SIG-M5 treated with dmso at 0.1 percent for 504 hours (cell line): ENCODE results near the gene GFOD2.

ENCODE experiments used
- DNase-seq: peaks from one replicate; lab custom pipeline; 2025; ENCODE audit not compliant: unreplicated experiment; lab: John Stamatoyannopoulos, UW

Gene GFOD2

GRCh38 chr16:67660564-67661028 is 58.5 kb downstream of the GFOD2 start, which contains the start of gene PARD6A:
Gene PARD6A, plus strand, starts transcription at chr16:67660960. Its CDS starts 79 bp downstream, at chr16:67661039.
- peak; percentile 94 for DNase-seq

- DNase-seq, result peak; percentile 78
Measured at GRCh38 chr16:67659675-67660563, 59.2 kb downstream of the GFOD2 start, which contains the start of gene ACD. Gene ACD, minus strand, starts transcription at chr16:67660260. Its CDS starts 40 bp downstream, at chr16:67660220.

GRCh38 chr16:67658849-67659674 is 60.1 kb downstream of the GFOD2 start:
- DNase-seq, result no peak

GRCh38 chr16:67657751-67658518 is 61.2 kb downstream of the GFOD2 start:
- DNase-seq, result no peak

- no peak for DNase-seq
Measured at GRCh38 chr16:67657017-67657608, 62.0 kb downstream of the GFOD2 start.

GRCh38 chr16:67656344-67657016 is 62.6 kb downstream of the GFOD2 start:
- no peak for DNase-seq

- DNase-seq, result no peak
Measured at GRCh38 chr16:67655363-67655762, 63.8 kb downstream of the GFOD2 start.

GRCh38 chr16:67654403-67654911 is 64.7 kb downstream of the GFOD2 start:
- no peak for DNase-seq

GRCh38 chr16:67653789-67654402 is 65.2 kb downstream of the GFOD2 start:
- no peak for DNase-seq

- no peak for DNase-seq
Measured at GRCh38 chr16:67653128-67653788, 65.9 kb downstream of the GFOD2 start.

- DNase-seq, result no peak
Measured at GRCh38 chr16:67652578-67653127, 66.5 kb downstream of the GFOD2 start.

GRCh38 chr16:67651847-67652246 is 67.3 kb downstream of the GFOD2 start:
- no peak for DNase-seq

GRCh38 chr16:67651039-67651438 is 68.1 kb downstream of the GFOD2 start:
- DNase-seq, result no peak

- DNase-seq, result no peak
Measured at GRCh38 chr16:67650023-67650422, 69.1 kb downstream of the GFOD2 start.

GRCh38 chr16:67649494-67649931 is 69.6 kb downstream of the GFOD2 start:
- DNase-seq, result no peak

GRCh38 chr16:67648764-67649407 is 70.2 kb downstream of the GFOD2 start:
- no peak for DNase-seq

GRCh38 chr16:67648088-67648763 is 70.9 kb downstream of the GFOD2 start:
- no peak for DNase-seq
